HepG2 (cell line): Measurements from ENCODE around the gene SERTAD2. TPM values are rescaled to one million over a fixed set of nuclear protein-coding genes. Genes with fewer than 3 reads are reported as not detected.

Experiments used
- DNMT3B ChIP-seq: conservative IDR thresholded peaks from 2 replicates; pipeline ENCODE4 v1.6.1; 2016; ENCODE audit warnings: missing biosample characterization, control low read depth
- EHMT2 ChIP-seq: fragments of 200-600 bp; sonication (generic); IDR thresholded peaks from 2 replicates; pipeline ENCODE4 v1.7.0; 2017; ENCODE audit warnings: antibody characterized with exemption, low read depth, low read length, borderline replicate concordance
- EP300 ChIP-seq, 3 experiments: sonication (generic) in 1 of 3; formaldehyde crosslinking in 1 of 3; IDR thresholded peaks; 2 replicates each; pipeline versions ENCODE4 v1.5.1 to v1.6.1; 2011 to 2020; ENCODE audit warnings: low read depth in 2 of 3, low read length in 2 of 3, borderline replicate concordance in 1 of 3, improper control_type of control experiment in 1 of 3, mild to moderate bottlenecking in 1 of 3, missing genetic modification reagents in 1 of 3, moderate library complexity in 1 of 3
- FOSL2 ChIP-seq: sonication (generic); formaldehyde crosslinking; IDR thresholded peaks from 2 replicates; pipeline ENCODE4 v1.4.0; 2020; ENCODE audit warnings: missing genetic modification reagents
- GATAD2A ChIP-seq: IDR thresholded peaks from 2 replicates; pipeline ENCODE4 v1.6.1; 2016
- GPN1 ChIP-seq: sonication (generic); formaldehyde crosslinking; IDR thresholded peaks from 2 replicates; pipeline ENCODE4 v1.5.1; 2020; ENCODE audit warnings: missing genetic modification reagents, borderline replicate concordance
- HNRNPLL ChIP-seq: fragments of 200-400 bp; formaldehyde crosslinking; IDR thresholded peaks from 2 replicates; pipeline ENCODE4 v1.6.1; 2017; ENCODE audit warnings: mild to moderate bottlenecking, low read depth, low read length; ENCODE audit not compliant: poor library complexity, severe bottlenecking
- MAX ChIP-seq: IDR thresholded peaks from 2 replicates; pipeline ENCODE4 v1.6.1; 2012; ENCODE audit warnings: inconsistent platforms
- MIER2 ChIP-seq: IDR thresholded peaks from 2 replicates; pipeline ENCODE4 v1.6.1; 2016; ENCODE audit warnings: missing biosample characterization, missing genetic modification reagents
- MYPOP ChIP-seq: sonication (generic); formaldehyde crosslinking; IDR thresholded peaks from 2 replicates; pipeline ENCODE4 v1.8.1; 2023; ENCODE audit warnings: mild to moderate bottlenecking, moderate library complexity, missing genetic modification reagents
- MZF1 ChIP-seq: sonication (generic); formaldehyde crosslinking; IDR thresholded peaks from 2 replicates; pipeline ENCODE4 v1.8.1; 2023; ENCODE audit warnings: mild to moderate bottlenecking, missing genetic modification reagents, borderline replicate concordance
- NFAT5 ChIP-seq: sonication (generic); formaldehyde crosslinking; IDR thresholded peaks from 2 replicates; pipeline ENCODE4 v1.4.0; 2020; ENCODE audit warnings: missing genetic modification reagents
- PHF20 ChIP-seq: sonication (generic); formaldehyde crosslinking; IDR thresholded peaks from 2 replicates; pipeline ENCODE4 v1.5.0; 2020; ENCODE audit warnings: mild to moderate bottlenecking, missing genetic modification reagents
- SAP130 ChIP-seq: IDR thresholded peaks from 2 replicates; pipeline ENCODE4 v1.6.1; 2016; ENCODE audit warnings: low read depth
- TEF ChIP-seq: sonication (generic); formaldehyde crosslinking; IDR thresholded peaks from 2 replicates; pipeline ENCODE4 v1.5.0; 2020; ENCODE audit warnings: missing genetic modification reagents
- TOE1 ChIP-seq: sonication (generic); formaldehyde crosslinking; IDR thresholded peaks from 2 replicates; pipeline ENCODE4 v1.4.0; 2020; ENCODE audit warnings: mild to moderate bottlenecking, missing genetic modification reagents
- ZNF33B ChIP-seq: sonication (generic); formaldehyde crosslinking; IDR thresholded peaks from 2 replicates; pipeline ENCODE4 v1.5.1; 2020; ENCODE audit warnings: mild to moderate bottlenecking, missing genetic modification reagents
- ZNF501 ChIP-seq: sonication (generic); formaldehyde crosslinking; IDR thresholded peaks from 2 replicates; pipeline ENCODE4 v1.5.1; 2020; ENCODE audit warnings: mild to moderate bottlenecking, moderate library complexity, missing genetic modification reagents
- ZNF510 ChIP-seq: sonication (generic); formaldehyde crosslinking; IDR thresholded peaks from 2 replicates; pipeline ENCODE4 v1.4.0; 2020; ENCODE audit warnings: low read depth, mild to moderate bottlenecking, missing genetic modification reagents
- ZNF577 ChIP-seq: sonication (generic); formaldehyde crosslinking; IDR thresholded peaks from 2 replicates; pipeline ENCODE4 v1.4.0; 2020; ENCODE audit warnings: mild to moderate bottlenecking, low read depth, missing genetic modification reagents, borderline replicate concordance
- ZNF724P ChIP-seq: sonication (generic); formaldehyde crosslinking; IDR thresholded peaks from 2 replicates; pipeline ENCODE4 v1.8.0; 2022; ENCODE audit warnings: missing genetic modification reagents, borderline replicate concordance
- ZNF761 ChIP-seq: sonication (generic); formaldehyde crosslinking; conservative IDR thresholded peaks from 2 replicates; pipeline ENCODE4 v1.4.0; 2020; ENCODE audit warnings: mild to moderate bottlenecking, missing genetic modification reagents
- ZNF788 ChIP-seq: sonication (generic); formaldehyde crosslinking; IDR thresholded peaks from 2 replicates; pipeline ENCODE4 v1.5.0; 2020; ENCODE audit warnings: mild to moderate bottlenecking, missing genetic modification reagents, borderline replicate concordance
- ZNF841 ChIP-seq: sonication (generic); formaldehyde crosslinking; IDR thresholded peaks from 2 replicates; pipeline ENCODE4 v1.8.1; 2023; ENCODE audit warnings: missing genetic modification reagents, borderline replicate concordance
- polyA plus RNA-seq, 8 experiments: library from polyadenylated mRNA; depleted of rRNA in 3 of 8; stranded (reverse) in 7 of 8; unstranded in 1 of 8; fragments of >200 nt; fragmentation: Illumina TruSeq in 4 of 8; extraction: Trizol in 4 of 8; gene quantifications; 2 replicates each; pipeline versions ENCODE4 v1.2.1 to v1.2.3, GENCODE V29; 2011 to 2016; ENCODE audit warnings: low read depth in 4 of 8, missing spikeins in 1 of 8, mixed read lengths in 1 of 8; ENCODE audit not compliant: insufficient read depth in 1 of 8
- total RNA-seq, 5 experiments: library from RNA; depleted of rRNA; stranded (reverse); fragments of >200 nt; fragmentation: Illumina TruSeq; extraction: Trizol; gene quantifications; 2 replicates each; pipeline ENCODE4 v1.2.3, GENCODE V29; 2016; ENCODE audit warnings: low read depth in 1 of 5

The SERTAD2 gene
- total and polyA plus RNA-seq, 2 of the 13 experiments (the other 11 are each of a cell fraction or from before 2014, with no cell fraction given): 6.7 to 22.6 TPM

GRCh38 chr2:64649013-64649484, 4.7 kb downstream of the SERTAD2 start (continued):
- TF ChIP-seq NFAT5 (no peak), MAX (0 out of 2 replicates have a peak, but pooled peaks have one; percentile 32), SAP130 (CRISPR knock-in tag) (peak; percentile 41; the same call in 1 of the 2 replicates), DNMT3B (CRISPR knock-in tag) (no peak), GATAD2A (CRISPR knock-in tag) (peak; percentile 36; the same call in 1 of the 2 replicates), ZNF577 (CRISPR knock-in tag) (no peak), ZNF841 (CRISPR knock-in tag) (no peak), ZNF501 (CRISPR knock-in tag) (0 out of 2 replicates have a peak, but pooled peaks have one; percentile 26), TOE1 (CRISPR knock-in tag) (0 out of 2 replicates have a peak, but pooled peaks have one; percentile 40), FOSL2 (CRISPR knock-in tag) (0 out of 2 replicates have a peak, but pooled peaks have one; percentile 9), EHMT2 (no peak), EP300 (IDR thresholded peaks at IDR 0.05; ENCODE audit: low read depth in 2 of 2, low read length in 2 of 2) (0 out of 4 replicates have a peak, but pooled peaks of 1 of the 2 experiments have one; percentile 30), EP300 (CRISPR knock-in tag; IDR thresholded peaks at IDR 0.05; ENCODE audit: borderline replicate concordance) (no peak), HNRNPLL (no peak), ZNF788 (CRISPR knock-in tag) (no peak), ZNF510 (CRISPR knock-in tag) (no peak), MZF1 (no peak), GPN1 (no peak), PHF20 (CRISPR knock-in tag) (no peak), TEF (CRISPR knock-in tag) (no peak), MYPOP (CRISPR knock-in tag) (0 out of 2 replicates have a peak, but pooled peaks have one; percentile 12), ZNF33B (CRISPR knock-in tag) (0 out of 2 replicates have a peak, but pooled peaks have one; percentile 53), ZNF761 (no peak), MIER2 (CRISPR knock-in tag) (no peak), ZNF724P (CRISPR knock-in tag) (no peak)
